H9 (cell line): Measurements from ENCODE around the gene TRIM2. TPM values are rescaled to one million over a fixed set of nuclear protein-coding genes. Genes with fewer than 3 reads are reported as not detected.

ENCODE experiments used
- DNase-seq: peaks from one replicate; pipeline ENCODE4 v3.0.0-alpha.2; 2017
- H2AFZ ChIP-seq: one replicate; pipeline ENCODE4 v1.6.1; 2013; ENCODE audit warnings: mild to moderate bottlenecking, low read length, control low read depth, moderate library complexity
- H2AK5ac ChIP-seq: 2 replicates; pipeline ENCODE4 v1.6.1; 2013; ENCODE audit warnings: low read length, control low read depth, mixed read lengths; ENCODE audit not compliant: insufficient read length
- H2BK120ac ChIP-seq: one replicate; pipeline ENCODE4 v1.6.1; 2013; ENCODE audit warnings: low read depth, mild to moderate bottlenecking, low read length, control low read depth, inconsistent platforms; ENCODE audit not compliant: poor library complexity, severe bottlenecking
- H2BK12ac ChIP-seq: 2 replicates; pipeline ENCODE4 v1.6.1; 2013; ENCODE audit warnings: low read length, control low read depth, mixed read lengths, low read depth; ENCODE audit not compliant: insufficient read length
- H2BK15ac ChIP-seq: 2 replicates; pipeline ENCODE4 v1.6.1; 2013; ENCODE audit warnings: low read depth, low read length, control low read depth
- H2BK20ac ChIP-seq: one replicate; pipeline ENCODE4 v1.6.1; 2013; ENCODE audit warnings: low read depth, mild to moderate bottlenecking, low read length, control low read depth, inconsistent platforms; ENCODE audit not compliant: poor library complexity, severe bottlenecking
- H2BK5ac ChIP-seq: 2 replicates; pipeline ENCODE4 v1.6.1; 2013; ENCODE audit warnings: low read length, control low read depth, mixed read lengths; ENCODE audit not compliant: insufficient read length
- H3K14ac ChIP-seq: 2 replicates; pipeline ENCODE4 v1.6.1; 2013; ENCODE audit warnings: low read length, control low read depth; ENCODE audit not compliant: insufficient read depth
- H3K18ac ChIP-seq: 2 replicates; pipeline ENCODE4 v1.6.1; 2013; ENCODE audit warnings: low read depth, mild to moderate bottlenecking, mixed read lengths, low read length, control low read depth; ENCODE audit not compliant: insufficient read length
- H3K23ac ChIP-seq: 2 replicates; pipeline ENCODE4 v1.6.1; 2013; ENCODE audit warnings: low read length, control low read depth, mixed read lengths, low read depth; ENCODE audit not compliant: insufficient read length
- H3K23me2 ChIP-seq: 2 replicates; pipeline ENCODE4 v1.6.1; 2013; ENCODE audit warnings: low read depth, mild to moderate bottlenecking, mixed read lengths, low read length, control low read depth; ENCODE audit not compliant: insufficient read length, poor library complexity, severe bottlenecking
- H3K27ac ChIP-seq: 2 replicates; pipeline ENCODE4 v1.5.1; 2013; ENCODE audit warnings: low read length, control low read depth, mixed read lengths, low read depth; ENCODE audit not compliant: insufficient read length
- H3K27me3 ChIP-seq: 2 replicates; pipeline ENCODE4 v1.6.1; 2013; ENCODE audit warnings: low read length, control low read depth, inconsistent platforms; ENCODE audit not compliant: insufficient read depth
- H3K4ac ChIP-seq: 2 replicates; pipeline ENCODE4 v1.6.1; 2013; ENCODE audit warnings: low read depth, mild to moderate bottlenecking, control low read depth, inconsistent platforms, low read length, moderate library complexity
- H3K4me1 ChIP-seq: 2 replicates; pipeline ENCODE4 v1.6.1; 2013; ENCODE audit warnings: low read length, control low read depth, inconsistent platforms; ENCODE audit not compliant: insufficient read depth
- H3K4me2 ChIP-seq: 2 replicates; pipeline ENCODE4 v1.6.1; 2013; ENCODE audit warnings: low read length, control low read depth, mixed read lengths; ENCODE audit not compliant: insufficient read length, insufficient read depth
- H3K56ac ChIP-seq: 2 replicates; pipeline ENCODE4 v1.6.1; 2013; ENCODE audit warnings: low read depth, mild to moderate bottlenecking, mixed read lengths, low read length, control low read depth; ENCODE audit not compliant: insufficient read length
- H3K79me1 ChIP-seq: 2 replicates; pipeline ENCODE4 v1.6.1; 2013; ENCODE audit warnings: low read depth, mild to moderate bottlenecking, moderate library complexity, low read length, control low read depth, inconsistent platforms; ENCODE audit not compliant: insufficient read depth, poor library complexity, severe bottlenecking
- H3K79me2 ChIP-seq: 2 replicates; pipeline ENCODE4 v1.6.1; 2013; ENCODE audit warnings: low read length, control low read depth, inconsistent platforms; ENCODE audit not compliant: insufficient read depth
- H3K9ac ChIP-seq: 2 replicates; pipeline ENCODE4 v1.6.1; 2013; ENCODE audit warnings: low read length, control low read depth, mixed read lengths; ENCODE audit not compliant: insufficient read length; ENCODE audit errors: extremely low read depth
- H3K9me3 ChIP-seq: one replicate; pipeline ENCODE4 v1.6.1; 2013; ENCODE audit warnings: low read depth, low read length, inconsistent platforms; ENCODE audit not compliant: control insufficient read depth
- H3T11ph ChIP-seq: one replicate; pipeline ENCODE4 v1.6.1; 2013; ENCODE audit warnings: mild to moderate bottlenecking, low read length, control low read depth, inconsistent platforms
- H4K20me1 ChIP-seq: one replicate; pipeline ENCODE4 v1.6.1; 2013; ENCODE audit not compliant: control insufficient read depth, insufficient read length, insufficient read depth
- H4K5ac ChIP-seq: 2 replicates; pipeline ENCODE4 v1.6.1; 2013; ENCODE audit warnings: low read depth, mild to moderate bottlenecking, mixed read lengths, low read length, control low read depth; ENCODE audit not compliant: insufficient read length
- H4K8ac ChIP-seq: replicated peaks from 2 replicates; pipeline ENCODE4 v1.6.1; 2013; ENCODE audit warnings: low read length, control low read depth, mixed read lengths, low read depth; ENCODE audit not compliant: insufficient read length
- H4K91ac ChIP-seq: 2 replicates; pipeline ENCODE4 v1.6.1; 2013; ENCODE audit warnings: low read depth, mild to moderate bottlenecking, moderate library complexity, mixed read lengths, low read length, control low read depth; ENCODE audit not compliant: insufficient read length
- H3K27ac Mint-ChIP-seq, 3 experiments: 2 replicates in 2 of 3; 3 replicates in 1 of 3; pipeline ENCODE4 v1.8.0; 2020 to 2021; ENCODE audit warnings: mixed read lengths in 3 of 3, mild to moderate bottlenecking in 1 of 3, moderate library complexity in 1 of 3
- H3K27me3 Mint-ChIP-seq: 2 replicates; pipeline ENCODE4 v1.8.0; 2021; ENCODE audit warnings: low read depth, mild to moderate bottlenecking, moderate library complexity, mixed read lengths
- H3K36me3 Mint-ChIP-seq, 3 experiments: 2 replicates in 2 of 3; 3 replicates in 1 of 3; pipeline ENCODE4 v1.8.0; 2020 to 2021; ENCODE audit warnings: low read depth in 3 of 3, mixed read lengths in 3 of 3; ENCODE audit not compliant: insufficient read depth in 1 of 3
- H3K4me1 Mint-ChIP-seq, 2 experiments: 2 replicates each; pipeline ENCODE4 v1.8.0; 2020; ENCODE audit warnings: mixed read lengths in 2 of 2
- H3K4me3 Mint-ChIP-seq, 2 experiments: 2 replicates in 1 of 2; 3 replicates in 1 of 2; pipeline ENCODE4 v1.8.0; 2020 to 2021; ENCODE audit warnings: mild to moderate bottlenecking in 2 of 2, mixed read lengths in 2 of 2, moderate library complexity in 1 of 2
- H3K9me3 Mint-ChIP-seq, 2 experiments: 2 replicates in 1 of 2; 3 replicates in 1 of 2; pipeline ENCODE4 v1.8.0; 2020; ENCODE audit warnings: mild to moderate bottlenecking in 2 of 2, mixed read lengths in 2 of 2, moderate library complexity in 1 of 2
- WGBS: extraction: QIAGEN DNeasy Blood & Tissue Kit; methylation state at CpG from one replicate; pipeline ENCODE4 v1.1.7; 2013; ENCODE audit warnings: missing lambda C conversion rate, low lambda C conversion rate, mixed read lengths; ENCODE audit not compliant: insufficient read length; ENCODE audit errors: extremely low coverage; 5-methylcytosine and 5-hydroxymethylcytosine counted together
- total RNA-seq: library from RNA; stranded (reverse); gene quantifications from 2 replicates; pipeline ENCODE4 v1.2.1, GENCODE V29; 2021
- TF ChIP-seq, protein P1 (sequence below): fragments of 200-600 bp; sonication (generic); conservative IDR thresholded peaks from 3 replicates; pipeline ENCODE4 v1.8.0; 2021; ENCODE audit warnings: antibody characterized with exemption, mild to moderate bottlenecking

The TRIM2 gene
- total RNA-seq, 1 experiment from 2014 or later = 28.9 TPM

DNA sequence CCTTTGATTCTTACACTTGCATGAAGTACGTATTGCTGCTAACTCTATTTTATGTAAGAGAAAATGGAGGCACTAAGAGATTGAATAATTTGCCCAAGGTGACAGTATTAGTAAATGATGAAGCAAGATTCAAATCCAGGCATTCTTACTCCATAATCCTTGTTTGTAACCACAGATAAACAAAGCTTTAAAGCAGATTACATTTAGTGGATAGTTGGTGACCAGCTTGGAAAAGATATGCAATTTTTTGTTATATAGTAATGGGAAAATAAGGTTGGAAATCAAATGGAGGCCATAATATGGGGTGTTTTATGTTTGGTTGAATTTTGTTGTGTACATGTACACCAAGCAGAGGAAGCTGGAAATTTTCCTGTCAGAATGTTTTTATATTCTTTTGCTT lies 171.1 kb downstream of the TRIM2 start:
- Mint-ChIP-seq H3K4me1 (no peaks in the 10 kb centered on the region), H3K27me3 (no peaks in the 10 kb centered on the region), H3K4me3 (no peak overlapping the region), H3K36me3 (peaks cover 26 to 29% (median 29%) of the 10 kb centered on the region in 3 experiments), H3K27ac (no peak overlapping the region), H3K9me3 (peaks cover 0 to 7% of the 10 kb centered on the region in 2 experiments; a peak in 4 of 5 replicates)
- H2AFZ ChIP-seq = no peak overlapping the region
- no peaks in the 10 kb centered on the region for H3K4me1 ChIP-seq
- no peaks in the 10 kb centered on the region for H3K9me3 ChIP-seq
- H2BK12ac ChIP-seq = no peak overlapping the region
- H2BK120ac ChIP-seq = no peak overlapping the region
- no peak overlapping the region for H3K4ac ChIP-seq
- no peak overlapping the region for H3K18ac ChIP-seq
- H4K5ac ChIP-seq = no peak overlapping the region
- DNase-seq = no peak
- WGBS = no CpG with 5 or more reads among the region's 1 CpG
- H4K8ac ChIP-seq = no peak overlapping the region
- no peaks in the 10 kb centered on the region for H3K79me1 ChIP-seq
- no peak overlapping the region for H3T11ph ChIP-seq
- no peak overlapping the region for H2BK5ac ChIP-seq
- no peak overlapping the region for H3K23ac ChIP-seq
- no peaks in the 10 kb centered on the region for H3K79me2 ChIP-seq
- H4K91ac ChIP-seq = no peak overlapping the region
- H3K4me2 ChIP-seq = no peak overlapping the region
- TF ChIP-seq, protein P1, sequence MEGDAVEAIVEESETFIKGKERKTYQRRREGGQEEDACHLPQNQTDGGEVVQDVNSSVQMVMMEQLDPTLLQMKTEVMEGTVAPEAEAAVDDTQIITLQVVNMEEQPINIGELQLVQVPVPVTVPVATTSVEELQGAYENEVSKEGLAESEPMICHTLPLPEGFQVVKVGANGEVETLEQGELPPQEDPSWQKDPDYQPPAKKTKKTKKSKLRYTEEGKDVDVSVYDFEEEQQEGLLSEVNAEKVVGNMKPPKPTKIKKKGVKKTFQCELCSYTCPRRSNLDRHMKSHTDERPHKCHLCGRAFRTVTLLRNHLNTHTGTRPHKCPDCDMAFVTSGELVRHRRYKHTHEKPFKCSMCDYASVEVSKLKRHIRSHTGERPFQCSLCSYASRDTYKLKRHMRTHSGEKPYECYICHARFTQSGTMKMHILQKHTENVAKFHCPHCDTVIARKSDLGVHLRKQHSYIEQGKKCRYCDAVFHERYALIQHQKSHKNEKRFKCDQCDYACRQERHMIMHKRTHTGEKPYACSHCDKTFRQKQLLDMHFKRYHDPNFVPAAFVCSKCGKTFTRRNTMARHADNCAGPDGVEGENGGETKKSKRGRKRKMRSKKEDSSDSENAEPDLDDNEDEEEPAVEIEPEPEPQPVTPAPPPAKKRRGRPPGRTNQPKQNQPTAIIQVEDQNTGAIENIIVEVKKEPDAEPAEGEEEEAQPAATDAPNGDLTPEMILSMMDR = no peak
- no peak overlapping the region for H3K9ac ChIP-seq
- H3K27me3 ChIP-seq = no peaks in the 10 kb centered on the region
- no peak overlapping the region for H2AK5ac ChIP-seq
- no peak overlapping the region for H3K56ac ChIP-seq
- no peak overlapping the region for H3K27ac ChIP-seq
- H2BK20ac ChIP-seq = no peak overlapping the region
- no peak overlapping the region for H2BK15ac ChIP-seq
- H3K23me2 ChIP-seq = no peaks in the 10 kb centered on the region
- no peaks in the 10 kb centered on the region for H4K20me1 ChIP-seq
- no peak overlapping the region for H3K14ac ChIP-seq
